ENCODE results near the gene CCNYL1.
"Not testable (repeated sequence)": the region's sequence is repeated elsewhere in the genome, so short reads cannot be mapped to it uniquely, and the experiment has no call there.

The CCNYL1 gene

DNA sequence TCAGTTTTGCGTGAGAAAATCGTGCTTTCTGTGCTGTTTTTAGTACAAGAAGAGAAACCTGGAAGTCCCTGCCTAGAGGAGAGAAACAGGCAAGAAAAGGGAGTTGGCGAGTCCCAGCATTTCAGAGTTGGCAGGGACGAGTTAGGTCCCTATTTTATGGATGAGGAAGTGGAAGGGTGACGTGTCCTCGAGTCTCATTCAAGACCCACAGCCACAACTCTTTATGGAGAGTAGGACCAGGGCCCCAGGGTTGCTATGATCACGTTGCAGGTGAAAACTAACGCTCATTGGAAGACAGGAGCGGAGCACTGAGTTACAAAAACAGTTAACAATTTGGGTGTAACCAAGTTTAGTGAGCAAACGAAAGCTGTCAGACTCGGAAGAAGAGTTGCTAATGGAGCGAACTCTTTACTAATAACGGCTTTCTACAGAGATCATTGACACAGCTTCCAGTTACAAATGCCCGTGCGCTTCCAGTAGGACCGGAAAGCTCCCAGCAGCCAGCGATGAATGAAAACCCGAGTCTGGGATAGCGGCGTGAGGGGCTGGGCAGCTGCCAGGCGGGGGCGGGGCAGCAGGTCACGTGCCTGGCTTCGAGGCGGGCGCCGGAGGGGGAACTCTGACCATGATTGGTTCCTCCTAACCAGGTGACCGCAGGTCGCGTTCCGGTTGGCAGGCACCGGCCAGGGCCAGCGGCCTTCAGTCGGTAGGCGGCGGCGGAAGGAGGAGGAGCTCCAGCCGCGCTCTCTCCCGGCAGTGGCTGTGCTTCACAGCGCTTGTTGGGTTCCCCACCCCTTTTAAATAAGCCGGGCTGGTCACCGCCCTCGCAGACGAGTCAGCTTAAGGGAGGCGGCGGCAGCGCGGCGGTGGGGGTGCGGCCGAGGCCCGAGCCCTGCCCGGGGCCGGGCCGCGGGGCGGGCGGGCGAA is at the start of gene CCNYL1:
TSS of gene CCNYL1 (plus strand) at position 827 of the 927 bp plus-strand sequence. CDS start 257 bp downstream, outside the sequence.
- DNase-seq = peak; percentile 98

DNA sequence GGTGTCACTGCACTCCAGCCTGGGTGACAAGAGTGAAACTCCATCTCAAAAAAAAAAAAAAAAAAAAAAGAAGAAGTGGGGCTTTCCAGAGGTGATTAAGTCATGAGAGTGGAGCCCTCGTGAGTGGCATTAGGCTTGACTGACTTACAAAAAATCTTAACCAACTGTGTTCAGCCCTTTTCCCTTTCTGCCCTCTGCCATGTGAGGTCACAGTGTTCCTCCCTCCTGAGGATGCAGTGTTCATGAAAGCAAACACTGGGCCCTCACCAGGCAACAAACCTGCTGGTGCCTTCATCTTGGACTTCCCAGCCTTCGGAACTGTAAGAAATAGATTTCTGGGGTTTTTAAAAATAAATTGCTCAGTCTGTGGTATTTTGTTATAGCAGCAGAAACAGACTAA is 49.2 kb upstream of the CCNYL1 start:
- no peak for DNase-seq

DNA sequence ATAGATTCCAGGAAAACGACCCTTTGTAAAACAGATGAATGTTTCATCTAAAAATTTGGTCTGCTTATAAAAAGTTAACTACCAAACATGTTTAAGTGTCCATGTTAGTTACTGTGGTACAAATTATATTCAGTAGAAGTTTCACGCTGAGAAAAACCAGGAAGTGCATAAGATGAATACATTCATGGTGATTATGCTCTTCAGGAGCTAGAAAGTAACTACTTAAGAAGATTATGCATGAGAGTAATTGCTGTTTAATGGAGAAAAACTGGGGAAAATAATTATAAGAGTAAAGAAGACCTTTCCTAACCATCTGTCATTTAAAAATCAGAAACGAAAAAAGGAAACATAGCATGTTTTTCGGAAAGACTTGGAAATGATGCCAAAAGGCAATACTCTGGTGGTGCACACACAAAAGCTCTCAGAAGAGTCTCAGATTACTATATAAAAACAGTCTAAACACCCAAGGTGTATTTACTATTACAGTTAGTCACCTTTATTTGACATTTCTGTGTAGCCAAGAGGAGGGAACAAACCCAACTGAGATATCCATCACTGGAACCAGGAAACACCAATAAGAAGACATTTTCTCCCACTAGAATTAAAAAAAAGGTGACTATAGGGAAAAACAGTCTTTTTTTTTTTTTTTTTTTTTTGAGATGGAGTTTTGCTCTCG is 47.4 kb upstream of the CCNYL1 start:
- DNase-seq = no peak

GRCh38 chr2:207670887-207671286 is 40.6 kb upstream of the CCNYL1 start:
- no peak for DNase-seq

DNA sequence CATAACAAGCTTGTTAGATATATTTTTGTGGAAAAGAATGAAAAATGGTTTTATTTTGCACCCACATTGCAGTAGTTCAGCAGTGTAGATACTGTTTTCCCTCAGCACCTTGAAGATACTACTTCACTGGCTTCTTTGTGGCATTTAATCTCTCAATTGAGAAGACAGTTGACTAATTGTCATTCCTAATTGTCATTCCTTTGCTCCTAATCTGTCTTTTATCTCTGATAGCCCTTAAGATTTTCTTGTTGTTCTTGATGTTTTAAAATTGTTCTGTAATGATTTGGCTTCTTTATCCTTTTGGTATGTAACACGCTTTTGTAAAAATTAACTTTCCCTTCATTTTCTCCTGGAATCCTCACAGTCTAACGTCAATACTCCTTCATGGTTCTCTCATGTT is 38.0 kb upstream of the CCNYL1 start:
- DNase-seq = no peak

- no peak for DNase-seq
Observed at GRCh38 chr2:207674266-207674774, 37.1 kb upstream of the CCNYL1 start.

DNA sequence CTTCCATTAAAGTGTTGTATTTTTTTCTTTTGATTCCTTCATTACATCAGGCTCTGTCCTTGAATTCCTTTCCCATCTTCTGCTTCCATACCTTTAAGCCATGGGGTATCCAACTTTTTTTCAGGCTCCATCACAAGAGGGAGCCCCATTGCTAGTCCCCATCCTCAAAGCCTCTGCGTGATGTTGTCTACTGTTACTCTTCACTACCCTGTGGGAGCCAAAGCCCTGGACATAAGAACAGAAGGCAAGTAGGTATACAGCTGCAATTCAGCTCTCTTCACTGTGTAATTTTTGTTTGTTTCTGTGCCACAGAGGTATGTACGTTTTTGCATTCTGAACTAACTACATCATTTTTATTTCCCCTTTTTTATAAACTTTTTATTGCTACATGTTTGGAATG is 36.6 kb upstream of the CCNYL1 start:
- no peak for DNase-seq

- no peak for DNase-seq
Observed at GRCh38 chr2:207676827-207677354, 34.5 kb upstream of the CCNYL1 start.

- DNase-seq = no peak
Observed at GRCh38 chr2:207681431-207681830, 30.0 kb upstream of the CCNYL1 start.

GRCh38 chr2:207682557-207682956 is 28.9 kb upstream of the CCNYL1 start:
- DNase-seq = no peak

- no peak for DNase-seq
Observed at GRCh38 chr2:207683438-207683837, 28.0 kb upstream of the CCNYL1 start.

GRCh38 chr2:207683879-207684627 is 27.4 kb upstream of the CCNYL1 start:
- DNase-seq = no peak

GRCh38 chr2:207686812-207687211 is 24.6 kb upstream of the CCNYL1 start:
- DNase-seq = no peak

- DNase-seq = no peak
Observed at GRCh38 chr2:207688597-207688996, 22.8 kb upstream of the CCNYL1 start.

DNA sequence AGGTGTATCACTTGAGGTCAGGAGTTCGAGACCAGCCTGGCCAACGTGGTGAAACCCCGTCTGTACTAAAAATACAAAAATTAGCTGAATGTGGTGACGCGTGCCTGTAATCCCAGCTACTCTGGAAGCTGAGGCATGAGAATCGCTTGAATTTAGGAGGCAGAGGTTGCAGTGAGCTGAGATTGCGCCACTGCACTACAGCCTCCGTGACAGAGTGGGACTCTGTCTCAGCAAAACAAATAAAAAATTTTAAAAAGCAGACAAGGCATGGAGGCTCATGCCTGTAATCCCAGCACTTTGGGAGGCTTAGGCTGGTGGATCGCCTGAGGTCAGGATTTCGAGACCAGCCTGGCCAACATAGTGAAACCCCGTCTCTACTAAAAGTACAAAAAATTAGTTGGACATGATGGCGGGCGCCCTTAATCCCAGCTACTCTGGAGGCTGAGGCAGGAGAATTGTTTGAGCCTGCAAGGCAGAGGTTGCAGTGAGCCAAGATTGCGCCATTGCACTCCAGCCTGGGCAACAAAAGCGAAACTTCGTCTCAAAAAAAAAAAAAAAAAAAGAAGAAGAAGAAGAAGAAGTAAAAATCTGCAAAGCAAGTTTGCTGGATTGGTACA is 20.5 kb upstream of the CCNYL1 start:
- not testable (repeated sequence) for DNase-seq

- no peak for DNase-seq
Observed at GRCh38 chr2:207692206-207693065, 19.0 kb upstream of the CCNYL1 start.

DNA sequence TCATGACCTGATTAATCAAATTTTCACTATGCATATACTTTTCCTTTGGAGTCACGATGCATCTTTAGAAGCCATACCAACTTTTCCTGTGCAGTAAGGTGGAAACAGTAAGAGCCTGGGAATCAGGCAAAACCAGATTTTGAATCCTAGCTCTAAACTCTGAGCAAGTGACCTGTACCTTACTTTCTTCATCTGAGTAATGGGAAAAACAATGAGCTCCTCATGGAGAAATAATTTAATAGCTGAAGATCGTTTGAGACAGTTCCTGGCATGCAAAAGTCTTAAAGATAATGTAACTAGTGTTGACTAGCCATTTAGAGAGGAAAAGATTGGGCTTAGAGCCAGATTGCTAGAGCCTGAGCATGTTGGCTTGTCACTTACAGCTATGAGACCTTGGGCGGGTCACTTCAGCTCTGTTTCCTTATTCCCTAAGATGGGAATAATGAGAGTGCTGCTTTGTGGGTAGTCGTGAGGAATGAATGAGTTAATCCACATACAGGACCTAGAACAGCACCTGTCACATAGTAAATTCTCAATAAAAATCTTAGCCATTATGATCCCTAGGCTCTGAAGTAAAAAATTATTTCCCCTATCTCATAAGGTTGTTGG is 17.7 kb upstream of the CCNYL1 start:
- DNase-seq = no peak

- no peak for DNase-seq
Observed at GRCh38 chr2:207694811-207695281, 16.6 kb upstream of the CCNYL1 start.

- no peak for DNase-seq
Observed at GRCh38 chr2:207695293-207695692, 16.1 kb upstream of the CCNYL1 start.

DNA sequence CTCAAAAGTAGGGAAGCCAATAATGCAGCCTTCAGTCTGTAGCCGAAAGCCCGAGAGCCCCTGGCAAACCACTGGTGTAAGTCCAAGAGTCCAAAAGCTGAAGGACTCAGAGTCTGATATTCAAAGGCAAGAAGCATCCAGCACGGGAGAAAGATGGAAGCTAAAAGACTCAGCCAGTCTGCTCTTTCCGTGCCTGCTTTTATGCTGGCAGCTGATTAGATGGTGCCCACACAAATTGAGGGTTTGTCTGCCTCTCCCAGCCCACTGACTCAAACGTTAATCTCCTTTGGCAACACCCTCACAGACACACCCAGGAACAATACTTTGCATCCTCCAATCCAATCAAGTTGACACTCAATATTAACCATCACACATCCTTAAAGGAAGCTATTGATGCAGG is 14.5 kb upstream of the CCNYL1 start:
- DNase-seq = not testable (repeated sequence)

DNA sequence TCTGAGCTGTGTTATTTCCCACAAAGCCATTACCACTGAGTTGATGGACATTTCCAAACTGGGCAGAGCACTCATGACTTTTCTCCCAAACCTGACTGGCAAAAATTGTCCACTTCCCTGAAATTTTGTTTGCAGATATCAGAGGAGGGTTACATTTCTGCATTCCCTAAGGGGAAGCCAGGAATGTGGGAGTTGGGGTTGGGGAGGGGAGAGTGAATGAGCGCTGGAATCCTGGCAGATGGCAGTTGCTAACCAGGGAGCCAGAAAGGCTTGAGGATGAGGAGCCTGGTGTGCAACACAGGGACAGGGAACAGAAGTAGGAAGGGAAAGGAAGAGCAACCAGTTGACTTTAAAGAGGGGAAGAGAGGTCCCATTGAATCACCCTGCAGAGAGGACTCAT is 14.0 kb upstream of the CCNYL1 start:
- DNase-seq = no peak

Measured in NCI-H446 treated with DMSO at 0.1 percent for 48 hours (cell line).